Left forelimb (tissue), 1 donor: ENCODE data around the gene GCSAM.
"Not testable (repeated sequence)": the region's sequence is repeated elsewhere in the genome, so short reads cannot be mapped to it uniquely, and the experiment has no call there.

Source experiments
- DNase-seq: peaks from one replicate; pipeline ENCODE4 v3.0.0-alpha.2; 2018; ENCODE audit warnings: low spot score

GCSAM gene

DNA sequence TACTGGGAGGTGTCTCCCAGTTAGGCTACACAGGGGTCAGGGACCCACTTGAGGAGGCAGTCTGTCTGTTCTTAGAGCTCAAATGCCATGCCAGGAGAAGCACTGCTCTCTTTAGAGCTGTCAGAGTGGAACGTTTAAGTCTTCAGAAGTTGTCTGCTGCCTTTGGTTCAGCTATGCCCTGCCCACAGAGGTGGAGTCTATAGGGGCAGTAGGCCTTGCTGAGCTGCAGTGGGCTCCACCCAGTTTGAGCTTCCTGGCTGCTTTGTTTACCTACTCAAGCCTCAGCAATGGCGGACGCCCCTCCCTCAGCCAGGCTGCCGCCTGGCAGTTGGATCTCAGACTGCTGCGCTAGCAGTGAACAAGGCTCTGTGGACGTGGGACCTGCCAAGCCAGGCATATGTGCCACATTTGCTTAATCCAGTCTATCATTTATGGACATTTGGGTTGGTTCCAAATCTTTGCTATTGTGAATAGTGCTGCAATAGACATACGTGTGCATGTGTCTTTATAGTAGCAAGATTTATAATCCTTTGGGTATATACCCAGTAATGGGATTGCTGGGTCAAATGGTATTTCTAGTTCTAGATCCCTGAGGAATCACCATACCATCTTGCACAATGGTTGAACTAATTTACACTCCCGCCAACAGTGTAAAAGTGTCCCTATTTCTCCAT, 60.5 kb downstream of the GCSAM start:
- not testable (repeated sequence) for DNase-seq
